GM12878 (cell line): Measurements from ENCODE around the gene SHMT1.
"Not testable (repeated sequence)": the region's sequence is repeated elsewhere in the genome, so short reads cannot be mapped to it uniquely, and the experiment has no call there.

Source experiments
- CREB1 ChIP-seq: IDR thresholded peaks from 2 replicates; pipeline ENCODE4 v1.6.1; 2012; ENCODE audit warnings: low read depth, mild to moderate bottlenecking, inconsistent platforms
- EP300 ChIP-seq, 2 experiments: fragments of 150-350 bp in 1 of 2; IDR thresholded peaks; 2 replicates each; pipeline ENCODE4 v1.6.1; 2011 to 2012; ENCODE audit warnings: low read depth in 2 of 2, low read length in 2 of 2, borderline replicate concordance in 1 of 2, improper control_type of control experiment in 1 of 2, inconsistent platforms in 1 of 2; ENCODE audit not compliant: control insufficient read depth in 1 of 2
- ESRRA ChIP-seq: IDR thresholded peaks from 2 replicates; pipeline ENCODE4 v1.6.1; 2012; ENCODE audit warnings: mild to moderate bottlenecking, low read length, improper control_type of control experiment
- SP1 ChIP-seq: IDR thresholded peaks from one replicate; pipeline ENCODE4 v1.6.1; 2011; ENCODE audit warnings: low read depth, low read length
- TF ChIP-seq, protein P1 (sequence below), 3 experiments: IDR thresholded peaks in 2 of 3; conservative IDR thresholded peaks in 1 of 3; 2 replicates each; pipeline ENCODE4 v1.5.1; 2011; ENCODE audit warnings: low read depth in 3 of 3, low read length in 3 of 3, mild to moderate bottlenecking in 3 of 3, control low read depth in 2 of 3, moderate library complexity in 2 of 3, inconsistent platforms in 1 of 3, mixed read lengths in 1 of 3; ENCODE audit not compliant: control insufficient read depth in 2 of 3, insufficient read depth in 1 of 3; ENCODE audit errors: extremely low read depth in 1 of 3

- not testable (repeated sequence) for TF ChIP-seq SP1; CREB1; ESRRA; EP300 (IDR thresholded peaks at IDR 0.05; ENCODE audit: borderline replicate concordance in 1 of 2, control insufficient read depth in 1 of 2, low read depth in 2 of 2, low read length in 2 of 2)
- TF ChIP-seq, protein P1, sequence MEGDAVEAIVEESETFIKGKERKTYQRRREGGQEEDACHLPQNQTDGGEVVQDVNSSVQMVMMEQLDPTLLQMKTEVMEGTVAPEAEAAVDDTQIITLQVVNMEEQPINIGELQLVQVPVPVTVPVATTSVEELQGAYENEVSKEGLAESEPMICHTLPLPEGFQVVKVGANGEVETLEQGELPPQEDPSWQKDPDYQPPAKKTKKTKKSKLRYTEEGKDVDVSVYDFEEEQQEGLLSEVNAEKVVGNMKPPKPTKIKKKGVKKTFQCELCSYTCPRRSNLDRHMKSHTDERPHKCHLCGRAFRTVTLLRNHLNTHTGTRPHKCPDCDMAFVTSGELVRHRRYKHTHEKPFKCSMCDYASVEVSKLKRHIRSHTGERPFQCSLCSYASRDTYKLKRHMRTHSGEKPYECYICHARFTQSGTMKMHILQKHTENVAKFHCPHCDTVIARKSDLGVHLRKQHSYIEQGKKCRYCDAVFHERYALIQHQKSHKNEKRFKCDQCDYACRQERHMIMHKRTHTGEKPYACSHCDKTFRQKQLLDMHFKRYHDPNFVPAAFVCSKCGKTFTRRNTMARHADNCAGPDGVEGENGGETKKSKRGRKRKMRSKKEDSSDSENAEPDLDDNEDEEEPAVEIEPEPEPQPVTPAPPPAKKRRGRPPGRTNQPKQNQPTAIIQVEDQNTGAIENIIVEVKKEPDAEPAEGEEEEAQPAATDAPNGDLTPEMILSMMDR (IDR thresholded peaks at IDR 0.05 in 2 of 3, conservative IDR thresholded peaks at IDR 0.05 in 1 of 3; ENCODE audit: control insufficient read depth in 2 of 3, extremely low read depth in 1 of 3, insufficient read depth in 1 of 3, low read depth in 3 of 3, low read length in 3 of 3): not testable (repeated sequence)
These were observed 40.3 kb upstream of the SHMT1 start for GRCh38 chr17:18403604-18404003.
